Right atrium auricular region (tissue), 2 donors: ENCODE results near the gene SOHLH1. TPM values are rescaled to one million over a fixed set of nuclear protein-coding genes. Genes with fewer than 3 reads are reported as not detected.
A peak's percentile ranks its signal among the peaks of the same experiment; 100 is the strongest.

Experiments
- DNase-seq: peaks from one replicate; pipeline ENCODE4 v3.0.0-alpha.2; 2019; ENCODE audit warnings: low spot score
- H3K27ac ChIP-seq, 2 donors: fragments of 200-600 bp; sonication (generic); 1 replicate in 1 of 2; 2 replicates in 1 of 2; pipeline ENCODE4 v1.5.1; 2016 to 2019
- H3K27me3 ChIP-seq, 2 donors: fragments of 200-600 bp; sonication (generic); one replicate each; pipeline versions ENCODE4 v1.5.1 to v1.6.0; 2017 to 2019
- H3K36me3 ChIP-seq: fragments of 200-600 bp; sonication (generic); one replicate; pipeline ENCODE4 v1.5.1; 2016
- H3K4me1 ChIP-seq, 2 donors: fragments of 200-600 bp; sonication (generic); one replicate each; pipeline versions ENCODE4 v1.5.1 to v1.6.0; 2017 to 2019
- H3K4me3 ChIP-seq, 2 donors: fragments of 200-600 bp; sonication (generic); 1 replicate in 1 of 2; 2 replicates in 1 of 2; pipeline ENCODE4 v1.5.1; 2017 to 2019; ENCODE audit warnings: mild to moderate bottlenecking in 1 of 2, moderate library complexity in 1 of 2
- H3K9me3 ChIP-seq, 2 donors: fragments of 200-600 bp; sonication (generic); one replicate each; pipeline ENCODE4 v1.5.1; 2019
- CTCF ChIP-seq, 2 donors: fragments of 200-600 bp; sonication (generic); IDR thresholded peaks; one replicate each; pipeline ENCODE4 v1.5.1; 2019; ENCODE audit warnings: antibody characterized with exemption in 2 of 2
- total RNA-seq, 2 donors: library from RNA; depleted of rRNA; stranded (reverse); fragments of >200 nt; gene quantifications; one replicate each; pipeline ENCODE4 v1.1.0, GENCODE V29; 2016

The SOHLH1 gene
- total RNA-seq, 2 donors from 2014 or later, result not detected

DNA sequence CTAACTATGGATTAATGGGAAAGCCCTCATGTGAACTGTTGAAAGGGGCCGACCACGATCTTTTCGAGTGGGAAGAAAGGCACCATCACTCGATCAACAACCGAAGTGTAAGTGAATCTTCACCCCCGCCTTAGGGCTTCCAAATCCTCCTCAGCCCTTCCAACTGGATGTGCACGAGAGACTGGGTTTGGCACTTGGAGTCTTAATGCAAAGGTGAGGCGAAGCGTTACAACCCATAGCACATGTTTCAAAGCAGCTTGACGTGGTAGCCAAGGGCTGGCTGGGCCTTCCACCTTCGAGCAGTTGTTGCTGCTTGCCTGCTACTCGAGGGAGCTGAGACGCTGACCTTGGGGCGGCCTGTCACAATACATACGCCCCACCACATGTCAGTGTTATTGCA lies 41.9 kb downstream of the SOHLH1 start:
- H3K9me3 ChIP-seq, result no peaks in the 10 kb centered on the region

DNA sequence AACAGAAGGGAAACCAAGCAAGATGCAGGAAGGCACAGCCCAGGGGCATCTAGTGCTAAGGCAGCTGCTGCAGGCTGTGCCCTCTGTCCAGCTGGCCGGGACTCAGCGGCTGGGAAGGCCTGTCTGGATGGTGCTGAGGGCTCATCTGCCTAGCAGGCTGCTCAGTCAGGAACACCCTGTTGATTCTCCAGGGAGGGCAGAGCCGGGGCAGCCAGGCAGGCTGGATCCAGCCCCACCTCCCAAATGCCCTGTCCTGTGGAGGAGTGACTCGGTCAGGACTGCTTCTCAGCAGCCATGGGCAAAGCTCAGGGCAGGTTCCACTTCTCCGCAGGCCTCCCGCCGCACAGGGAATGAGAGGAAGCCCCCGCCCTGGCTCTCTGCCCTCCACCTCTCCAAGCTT lies 44.0 kb downstream of the SOHLH1 start:
- Histone ChIP-seq H3K4me3 (no peak overlapping the region), H3K9me3 (no peaks in the 10 kb centered on the region), H3K27ac (no peak overlapping the region), H3K4me1 (no peaks in the 10 kb centered on the region), H3K36me3 (no peaks in the 10 kb centered on the region), H3K27me3 (no peaks in the 10 kb centered on the region)
- DNase-seq, result no peak
- TF ChIP-seq CTCF (IDR thresholded peaks at IDR 0.05), result no peak

More for the DNA sequence above, 41.9 kb downstream of the SOHLH1 start:
- no peak for DNase-seq
- Histone ChIP-seq H3K4me3 (no peak overlapping the region), H3K27me3 (no peaks in the 10 kb centered on the region), H3K36me3 (no peaks in the 10 kb centered on the region), H3K4me1 (no peaks in the 10 kb centered on the region), H3K27ac (no peak overlapping the region)
- TF ChIP-seq CTCF (IDR thresholded peaks at IDR 0.05), result no peak

- no peak for TF ChIP-seq CTCF (IDR thresholded peaks at IDR 0.05)
- peak; percentile 23 for DNase-seq
- no peaks in the 10 kb centered on the region for H3K36me3 ChIP-seq
- H3K27ac ChIP-seq, result no peak overlapping the region
- peaks cover 0 to 27% of the 10 kb centered on the region in 2 donors for H3K9me3 ChIP-seq
- no peak overlapping the region for H3K4me3 ChIP-seq
- no peaks in the 10 kb centered on the region for H3K27me3 ChIP-seq
- no peaks in the 10 kb centered on the region for H3K4me1 ChIP-seq
These were observed 48.9 kb downstream of the SOHLH1 start for GRCh38 chr9:135650408-135650807.

DNA sequence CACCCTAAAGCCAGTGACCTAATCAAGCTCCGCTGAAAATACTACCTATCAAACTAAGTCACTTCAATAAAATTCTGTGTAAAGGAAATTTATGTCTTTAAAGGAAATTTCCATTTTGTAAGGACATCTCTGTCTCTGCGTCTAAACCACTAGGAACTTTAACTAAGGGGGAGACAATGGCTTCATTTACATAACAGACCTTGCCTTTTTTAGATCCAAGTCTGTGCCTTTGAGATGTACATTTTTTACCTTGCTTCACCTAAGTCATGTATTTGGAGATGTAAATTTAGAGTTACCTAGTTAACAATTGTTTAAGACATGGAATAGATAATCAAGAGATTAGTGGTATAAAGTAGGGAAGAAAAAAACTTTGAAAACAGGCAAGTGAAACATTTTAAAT lies 49.8 kb downstream of the SOHLH1 start:
- no peaks in the 10 kb centered on the region for H3K36me3 ChIP-seq
- H3K27me3 ChIP-seq, result no peaks in the 10 kb centered on the region
- H3K4me3 ChIP-seq, result no peak overlapping the region
- no peaks in the 10 kb centered on the region for H3K4me1 ChIP-seq
- no peak overlapping the region for H3K27ac ChIP-seq
- no peak for TF ChIP-seq CTCF (IDR thresholded peaks at IDR 0.05)
- DNase-seq, result no peak
- peaks cover 0 to 36% of the 10 kb centered on the region in 2 donors for H3K9me3 ChIP-seq

GRCh38 chr9:135648494-135649410 lies 50.5 kb downstream of the SOHLH1 start:
- H3K9me3 ChIP-seq, result peaks cover 0 to 41% of the 10 kb centered on the region in 2 donors
- no peak for DNase-seq
- H3K36me3 ChIP-seq, result no peaks in the 10 kb centered on the region
- H3K27ac ChIP-seq, result no peak overlapping the region
- no peaks in the 10 kb centered on the region for H3K27me3 ChIP-seq
- H3K4me1 ChIP-seq, result no peaks in the 10 kb centered on the region
- H3K4me3 ChIP-seq, result no peak overlapping the region
- no peak for TF ChIP-seq CTCF (IDR thresholded peaks at IDR 0.05)
